ENCODE results near the gene PXYLP1.
"Not testable (repeated sequence)": the region's sequence is repeated elsewhere in the genome, so short reads cannot be mapped to it uniquely, and the experiment has no call there.

Gene PXYLP1, protein sequence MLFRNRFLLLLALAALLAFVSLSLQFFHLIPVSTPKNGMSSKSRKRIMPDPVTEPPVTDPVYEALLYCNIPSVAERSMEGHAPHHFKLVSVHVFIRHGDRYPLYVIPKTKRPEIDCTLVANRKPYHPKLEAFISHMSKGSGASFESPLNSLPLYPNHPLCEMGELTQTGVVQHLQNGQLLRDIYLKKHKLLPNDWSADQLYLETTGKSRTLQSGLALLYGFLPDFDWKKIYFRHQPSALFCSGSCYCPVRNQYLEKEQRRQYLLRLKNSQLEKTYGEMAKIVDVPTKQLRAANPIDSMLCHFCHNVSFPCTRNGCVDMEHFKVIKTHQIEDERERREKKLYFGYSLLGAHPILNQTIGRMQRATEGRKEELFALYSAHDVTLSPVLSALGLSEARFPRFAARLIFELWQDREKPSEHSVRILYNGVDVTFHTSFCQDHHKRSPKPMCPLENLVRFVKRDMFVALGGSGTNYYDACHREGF

GRCh38 chr3:141231101-141231951 is at the start of gene PXYLP1:
Gene PXYLP1, plus strand, starts transcription at chr3:141231825. Its CDS starts 28,351 bp downstream, at chr3:141260176.
- DNase-seq (ENCODE audit: low read depth), result peak; percentile 91

GRCh38 chr3:141183606-141184005 is 48.0 kb upstream of the PXYLP1 start:
- DNase-seq (ENCODE audit: low read depth), result no peak

- DNase-seq (ENCODE audit: low read depth), result no peak
These were observed 47.2 kb upstream of the PXYLP1 start for GRCh38 chr3:141184430-141184829.

GRCh38 chr3:141191097-141191749 is 40.4 kb upstream of the PXYLP1 start:
- DNase-seq (ENCODE audit: low read depth), result no peak

- peak; percentile 91 for DNase-seq (ENCODE audit: low read depth)
These were observed 39.3 kb upstream of the PXYLP1 start for GRCh38 chr3:141192345-141192744.

- no peak for DNase-seq (ENCODE audit: low read depth)
These were observed 38.4 kb upstream of the PXYLP1 start for GRCh38 chr3:141193066-141193830.

GRCh38 chr3:141201122-141201521 is 30.5 kb upstream of the PXYLP1 start:
- no peak for DNase-seq (ENCODE audit: low read depth)

DNA sequence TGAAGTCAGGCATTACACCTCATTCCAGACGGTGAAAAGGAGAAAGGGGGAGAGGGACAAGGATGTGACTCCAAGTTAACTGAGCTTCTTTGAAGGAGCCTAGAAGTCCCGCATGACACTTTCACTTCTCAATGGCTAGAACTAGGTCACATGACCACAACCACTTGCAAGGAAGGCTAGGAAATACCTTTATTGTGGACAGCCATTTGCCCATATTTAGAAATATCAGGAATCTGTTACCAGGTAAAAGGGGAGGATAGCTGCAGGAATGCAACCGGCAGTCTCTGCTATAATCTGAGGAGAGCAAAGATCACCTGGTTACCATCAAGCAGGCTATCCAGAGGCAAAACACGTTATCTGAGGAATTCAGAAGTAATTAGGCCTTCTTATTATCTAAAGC is 28.9 kb upstream of the PXYLP1 start:
- no peak for DNase-seq (ENCODE audit: low read depth)

- no peak for DNase-seq (ENCODE audit: low read depth)
These were observed 27.8 kb upstream of the PXYLP1 start for GRCh38 chr3:141203866-141204265.

- no peak for DNase-seq (ENCODE audit: low read depth)
These were observed 27.3 kb upstream of the PXYLP1 start for GRCh38 chr3:141204343-141204742.

- DNase-seq (ENCODE audit: low read depth), result not testable (repeated sequence)
These were observed 20.3 kb upstream of the PXYLP1 start for GRCh38 chr3:141211306-141211705.

- DNase-seq (ENCODE audit: low read depth), result no peak
These were observed 19.5 kb upstream of the PXYLP1 start for GRCh38 chr3:141212101-141212500.

DNA sequence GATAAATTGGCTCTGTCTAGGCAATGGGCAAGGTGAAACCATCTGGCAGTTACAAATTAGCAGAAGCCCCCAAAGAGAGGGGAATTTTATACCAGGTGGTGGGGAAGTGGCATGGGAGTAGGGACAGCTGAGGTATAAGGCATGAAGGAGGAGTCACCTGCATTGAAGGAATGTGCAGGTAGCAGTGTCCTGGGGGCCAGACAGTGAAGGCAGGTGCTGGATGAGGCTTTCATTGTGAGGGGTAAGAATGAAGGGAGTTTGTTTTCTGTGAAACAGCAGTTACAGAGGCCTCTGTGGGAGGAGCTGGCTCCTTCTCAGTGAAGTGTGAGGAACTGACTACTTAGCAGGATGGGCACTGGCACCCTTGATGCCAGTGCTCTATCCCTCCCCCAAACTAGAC is 19.1 kb upstream of the PXYLP1 start:
- DNase-seq (ENCODE audit: low read depth), result no peak

DNA sequence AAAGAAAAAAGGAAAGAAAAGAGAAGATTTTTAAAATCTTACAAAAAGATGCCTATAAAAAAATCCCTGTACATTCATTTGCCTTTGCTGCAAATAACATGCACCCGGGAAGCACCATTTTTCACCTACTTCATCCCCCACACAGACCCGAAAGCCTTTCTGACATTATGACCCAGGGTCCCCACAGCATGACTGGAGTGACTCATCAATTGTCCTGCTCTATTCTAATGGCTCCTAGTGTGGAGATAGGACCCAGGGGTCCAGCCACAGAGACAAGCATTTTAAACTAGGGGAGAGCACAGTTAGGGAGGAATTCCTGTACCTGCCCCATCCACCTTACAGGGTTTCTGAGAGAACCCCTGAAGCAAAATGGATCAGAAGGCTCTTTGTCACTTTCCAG is 14.7 kb upstream of the PXYLP1 start:
- DNase-seq (ENCODE audit: low read depth), result no peak

GRCh38 chr3:141217389-141217788 is 14.2 kb upstream of the PXYLP1 start:
- no peak for DNase-seq (ENCODE audit: low read depth)

DNA sequence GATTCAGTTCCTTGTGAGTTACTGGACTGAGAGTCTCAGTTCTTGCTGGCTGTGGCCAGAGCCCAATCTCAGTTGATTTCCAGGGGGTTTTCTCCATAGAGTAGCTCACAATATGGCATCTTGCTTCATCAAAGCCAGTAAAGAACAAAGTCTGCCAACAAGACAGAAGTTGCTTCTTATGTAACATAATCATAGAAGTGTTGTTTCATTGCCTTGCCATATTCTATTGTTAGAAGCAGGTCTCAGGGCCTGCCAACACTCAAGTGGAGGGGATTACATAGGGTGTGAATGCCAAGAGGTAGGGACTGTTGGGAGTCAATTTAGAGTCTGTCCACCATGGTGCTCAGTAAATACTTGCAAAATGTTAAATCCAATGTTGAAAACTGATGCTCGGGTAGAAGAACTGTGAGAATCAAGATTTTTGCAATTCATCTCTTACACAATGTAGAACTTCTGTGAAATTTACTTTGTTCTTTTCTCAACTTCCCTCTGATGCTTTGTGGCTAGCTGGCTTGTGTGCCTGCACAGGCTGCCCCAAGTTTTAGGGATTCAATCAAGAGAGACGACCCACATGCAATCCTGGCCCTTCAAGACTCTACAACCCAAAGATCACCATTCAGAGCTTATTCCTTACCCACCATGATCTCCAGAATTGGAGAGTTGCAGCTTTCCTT is 13.3 kb upstream of the PXYLP1 start:
- DNase-seq (ENCODE audit: low read depth), result no peak

- DNase-seq (ENCODE audit: low read depth), result no peak
These were observed 12.7 kb upstream of the PXYLP1 start for GRCh38 chr3:141218926-141219325.

DNA sequence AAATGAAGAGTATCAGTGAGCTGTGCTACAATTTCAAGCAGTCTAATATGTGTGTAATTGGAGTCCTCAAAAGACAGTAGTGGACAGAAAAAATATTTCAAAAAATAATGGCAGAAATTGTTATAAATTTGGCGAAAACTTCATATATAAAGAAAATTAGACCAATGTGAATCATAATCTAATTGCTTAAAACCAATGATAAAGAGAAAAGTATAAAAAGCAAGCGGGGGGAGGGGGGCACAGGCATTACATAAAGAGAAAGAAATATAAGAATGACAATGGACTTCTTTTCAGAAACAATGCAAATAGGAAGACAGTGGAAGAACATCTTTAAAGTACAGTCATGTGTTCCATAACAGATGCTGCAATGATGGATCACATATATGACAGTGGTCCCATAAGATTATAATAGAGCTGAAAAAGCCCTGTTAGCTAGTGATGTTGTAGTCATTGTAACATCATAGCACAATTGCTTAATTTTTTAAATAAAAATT is 7.9 kb upstream of the PXYLP1 start:
- no peak for DNase-seq (ENCODE audit: low read depth)

- no peak for DNase-seq (ENCODE audit: low read depth)
These were observed 5.7 kb upstream of the PXYLP1 start for GRCh38 chr3:141225939-141226338.

GRCh38 chr3:141227216-141227615 is 4.4 kb upstream of the PXYLP1 start:
- no peak for DNase-seq (ENCODE audit: low read depth)

DNA sequence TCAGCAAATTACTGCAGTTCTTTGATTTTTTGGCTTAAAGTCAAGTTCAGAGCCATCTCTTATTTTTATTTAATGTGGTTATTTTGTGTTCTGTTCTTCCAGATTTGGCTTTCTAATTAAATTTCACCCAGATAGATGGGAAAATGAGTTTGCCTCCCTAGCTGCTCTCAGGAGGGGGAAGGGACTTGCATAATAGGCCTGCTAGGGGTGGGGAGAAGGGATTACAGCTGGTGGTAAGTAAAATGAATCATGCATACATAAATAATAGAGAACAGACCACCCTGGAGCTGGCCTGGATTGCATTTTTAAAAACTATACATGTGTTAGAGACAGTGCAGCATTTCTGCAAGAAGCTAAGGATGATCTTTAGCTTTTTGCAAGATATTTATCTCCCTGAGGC is 3.9 kb upstream of the PXYLP1 start:
- no peak for DNase-seq (ENCODE audit: low read depth)
